ENCODE measurements around the gene SLC12A9. TPM values are rescaled to one million over a fixed set of nuclear protein-coding genes. Genes with fewer than 3 reads are reported as not detected.

The SLC12A9 gene
- total RNA-seq, 1 experiment from 2014 or later: 24.6 TPM

DNA sequence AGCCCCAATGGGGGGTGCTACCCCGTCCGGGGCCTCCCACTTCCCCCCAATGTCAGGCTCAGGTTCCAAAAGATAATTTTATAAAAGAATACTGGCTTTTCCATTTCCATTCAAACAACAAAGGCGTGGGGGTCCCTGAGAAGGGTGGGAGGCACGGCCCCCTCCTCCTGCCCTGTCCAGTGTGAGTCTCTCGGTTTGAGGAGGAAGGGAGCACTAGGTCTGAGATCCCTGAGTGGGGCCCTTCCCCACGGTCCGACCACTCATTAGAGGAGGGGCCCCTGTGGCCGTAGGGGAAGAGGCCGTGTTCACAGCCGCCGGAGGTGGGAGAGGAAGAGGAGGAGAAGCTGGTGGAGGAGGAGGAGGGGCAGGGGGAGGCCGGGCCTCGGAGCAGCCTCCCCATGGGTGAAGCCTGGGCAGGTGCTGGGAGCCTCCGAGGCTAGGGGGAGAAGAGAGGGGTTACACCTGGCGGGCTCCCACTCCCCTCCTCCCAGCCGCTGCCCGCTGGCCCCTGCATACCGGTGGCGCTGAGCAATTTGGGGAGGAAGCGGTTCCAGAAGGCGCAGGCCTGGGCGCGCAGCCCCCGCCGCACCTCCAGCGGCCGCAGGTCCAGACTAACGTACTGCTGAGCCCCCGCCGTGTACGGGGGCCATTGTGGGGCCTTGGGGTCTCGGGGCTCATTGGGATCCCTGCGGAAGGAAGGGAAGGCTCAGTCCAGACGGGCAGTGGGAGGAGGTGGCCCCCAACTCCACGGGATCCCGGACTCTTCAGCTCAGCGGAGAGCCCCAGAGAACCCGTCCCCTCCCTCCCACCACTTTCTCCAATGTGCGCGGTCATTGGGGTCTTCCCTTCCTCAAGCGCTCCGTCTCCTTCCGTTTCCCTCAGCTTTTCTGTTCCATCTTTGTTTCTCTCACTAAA, 38.4 kb downstream of the SLC12A9 start:
- no peak for ATAC-seq
- Histone ChIP-seq H3K9me2 (ENCODE audit: insufficient read depth) (no peaks in the 10 kb centered on the region), H3K79me2 (ENCODE audit: insufficient read depth, low read length) (peaks cover 30% of the 10 kb centered on the region), H3K27me3 (ENCODE audit: insufficient read depth, low read length) (no peaks in the 10 kb centered on the region), H3K9ac (ENCODE audit: low read length) (peak overlapping the region; percentile 97), H3K36me3 (ENCODE audit: control insufficient read depth in 1 of 2, insufficient read depth in 2 of 2, low read length in 2 of 2) (peaks cover 16 to 32% of the 10 kb centered on the region in 2 experiments; a peak in 3 of 4 replicates), H3K27ac (ENCODE audit: low read depth, low read length) (peak overlapping the region; percentile 85), H2AFZ (ENCODE audit: low read depth, low read length, poor library complexity, severe bottlenecking) (no peak overlapping the region), H3K4me1 (ENCODE audit: control insufficient read depth in 1 of 2, insufficient read depth in 2 of 2, low read length in 2 of 2) (peaks cover 8 to 59% of the 10 kb centered on the region in 2 experiments), H3K4me2 (ENCODE audit: low read length) (peak overlapping the region; percentile 98), H3K4me3 (replicated peaks in 1 of 2; ENCODE audit: low read depth in 1 of 2, low read length in 2 of 2) (peak overlapping the region; percentile 63 to 83), H4K20me1 (ENCODE audit: insufficient read depth) (no peaks in the 10 kb centered on the region), H3K9me3 (ENCODE audit: control insufficient read depth in 1 of 2, insufficient read depth in 1 of 2, low read depth in 1 of 2, low read length in 2 of 2) (no peaks in the 10 kb centered on the region)
- RAD21 ChIA-PET (ENCODE audit: low non-redundant PET in 1 of 2, low total read pairs in 2 of 2, uncharacterized antibody in 2 of 2, unreplicated experiment in 2 of 2): interaction anchor here in 1 of 2 experiments (0.6 kb wide), 1 partner anchor 376 kb away, joined by 3 read pairs; no protein-coding TSS in a partner anchor
- no peak for DNase-seq (ENCODE audit: low read depth, low spot score)
- no TSS peak for BruUV-seq (replicated peaks)
- TF ChIP-seq JUND (IDR thresholded peaks at IDR 0.05) (no peak), EZH2phosphoT487 (IDR thresholded peaks at IDR 0.05; ENCODE audit: borderline replicate concordance) (no peak), TCF7L2 (IDR thresholded peaks at IDR 0.05; ENCODE audit: borderline replicate concordance, extremely low read depth, insufficient read depth, insufficient read length) (no peak), CEBPB (IDR thresholded peaks at IDR 0.05; ENCODE audit: low read depth) (no peak), EGR1 (IDR thresholded peaks at IDR 0.05; ENCODE audit: low read depth) (no peak), ELF1 (IDR thresholded peaks at IDR 0.05; ENCODE audit: borderline replicate concordance, low read depth) (no peak), ZFX (IDR thresholded peaks at IDR 0.05) (no peak), POLR2A (IDR thresholded peaks at IDR 0.05; ENCODE audit: borderline replicate concordance, extremely low read depth, insufficient read depth, insufficient read length) (no peak), POLR2AphosphoS5 (IDR thresholded peaks at IDR 0.05; ENCODE audit: low read depth, low read length) (no peak), CBX3 (IDR thresholded peaks at IDR 0.05; ENCODE audit: low read depth) (no peak), YY1 (IDR thresholded peaks at IDR 0.05; ENCODE audit: extremely low read depth, insufficient replicate concordance, low read depth, low read length) (no peak), SRF (IDR thresholded peaks at IDR 0.05; ENCODE audit: low read depth) (no peak)
- TF ChIP-seq, protein P1, sequence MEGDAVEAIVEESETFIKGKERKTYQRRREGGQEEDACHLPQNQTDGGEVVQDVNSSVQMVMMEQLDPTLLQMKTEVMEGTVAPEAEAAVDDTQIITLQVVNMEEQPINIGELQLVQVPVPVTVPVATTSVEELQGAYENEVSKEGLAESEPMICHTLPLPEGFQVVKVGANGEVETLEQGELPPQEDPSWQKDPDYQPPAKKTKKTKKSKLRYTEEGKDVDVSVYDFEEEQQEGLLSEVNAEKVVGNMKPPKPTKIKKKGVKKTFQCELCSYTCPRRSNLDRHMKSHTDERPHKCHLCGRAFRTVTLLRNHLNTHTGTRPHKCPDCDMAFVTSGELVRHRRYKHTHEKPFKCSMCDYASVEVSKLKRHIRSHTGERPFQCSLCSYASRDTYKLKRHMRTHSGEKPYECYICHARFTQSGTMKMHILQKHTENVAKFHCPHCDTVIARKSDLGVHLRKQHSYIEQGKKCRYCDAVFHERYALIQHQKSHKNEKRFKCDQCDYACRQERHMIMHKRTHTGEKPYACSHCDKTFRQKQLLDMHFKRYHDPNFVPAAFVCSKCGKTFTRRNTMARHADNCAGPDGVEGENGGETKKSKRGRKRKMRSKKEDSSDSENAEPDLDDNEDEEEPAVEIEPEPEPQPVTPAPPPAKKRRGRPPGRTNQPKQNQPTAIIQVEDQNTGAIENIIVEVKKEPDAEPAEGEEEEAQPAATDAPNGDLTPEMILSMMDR (IDR thresholded peaks at IDR 0.05 in 2 of 3, conservative IDR thresholded peaks at IDR 0.05 in 1 of 3; ENCODE audit: borderline replicate concordance in 1 of 3, insufficient read depth in 1 of 3, low read depth in 2 of 3, low read length in 2 of 3): no peak
- TF ChIP-seq, protein P2, sequence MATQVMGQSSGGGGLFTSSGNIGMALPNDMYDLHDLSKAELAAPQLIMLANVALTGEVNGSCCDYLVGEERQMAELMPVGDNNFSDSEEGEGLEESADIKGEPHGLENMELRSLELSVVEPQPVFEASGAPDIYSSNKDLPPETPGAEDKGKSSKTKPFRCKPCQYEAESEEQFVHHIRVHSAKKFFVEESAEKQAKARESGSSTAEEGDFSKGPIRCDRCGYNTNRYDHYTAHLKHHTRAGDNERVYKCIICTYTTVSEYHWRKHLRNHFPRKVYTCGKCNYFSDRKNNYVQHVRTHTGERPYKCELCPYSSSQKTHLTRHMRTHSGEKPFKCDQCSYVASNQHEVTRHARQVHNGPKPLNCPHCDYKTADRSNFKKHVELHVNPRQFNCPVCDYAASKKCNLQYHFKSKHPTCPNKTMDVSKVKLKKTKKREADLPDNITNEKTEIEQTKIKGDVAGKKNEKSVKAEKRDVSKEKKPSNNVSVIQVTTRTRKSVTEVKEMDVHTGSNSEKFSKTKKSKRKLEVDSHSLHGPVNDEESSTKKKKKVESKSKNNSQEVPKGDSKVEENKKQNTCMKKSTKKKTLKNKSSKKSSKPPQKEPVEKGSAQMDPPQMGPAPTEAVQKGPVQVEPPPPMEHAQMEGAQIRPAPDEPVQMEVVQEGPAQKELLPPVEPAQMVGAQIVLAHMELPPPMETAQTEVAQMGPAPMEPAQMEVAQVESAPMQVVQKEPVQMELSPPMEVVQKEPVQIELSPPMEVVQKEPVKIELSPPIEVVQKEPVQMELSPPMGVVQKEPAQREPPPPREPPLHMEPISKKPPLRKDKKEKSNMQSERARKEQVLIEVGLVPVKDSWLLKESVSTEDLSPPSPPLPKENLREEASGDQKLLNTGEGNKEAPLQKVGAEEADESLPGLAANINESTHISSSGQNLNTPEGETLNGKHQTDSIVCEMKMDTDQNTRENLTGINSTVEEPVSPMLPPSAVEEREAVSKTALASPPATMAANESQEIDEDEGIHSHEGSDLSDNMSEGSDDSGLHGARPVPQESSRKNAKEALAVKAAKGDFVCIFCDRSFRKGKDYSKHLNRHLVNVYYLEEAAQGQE (IDR thresholded peaks at IDR 0.05; ENCODE audit: low read depth): no peak
- TF ChIP-seq, protein P3, sequence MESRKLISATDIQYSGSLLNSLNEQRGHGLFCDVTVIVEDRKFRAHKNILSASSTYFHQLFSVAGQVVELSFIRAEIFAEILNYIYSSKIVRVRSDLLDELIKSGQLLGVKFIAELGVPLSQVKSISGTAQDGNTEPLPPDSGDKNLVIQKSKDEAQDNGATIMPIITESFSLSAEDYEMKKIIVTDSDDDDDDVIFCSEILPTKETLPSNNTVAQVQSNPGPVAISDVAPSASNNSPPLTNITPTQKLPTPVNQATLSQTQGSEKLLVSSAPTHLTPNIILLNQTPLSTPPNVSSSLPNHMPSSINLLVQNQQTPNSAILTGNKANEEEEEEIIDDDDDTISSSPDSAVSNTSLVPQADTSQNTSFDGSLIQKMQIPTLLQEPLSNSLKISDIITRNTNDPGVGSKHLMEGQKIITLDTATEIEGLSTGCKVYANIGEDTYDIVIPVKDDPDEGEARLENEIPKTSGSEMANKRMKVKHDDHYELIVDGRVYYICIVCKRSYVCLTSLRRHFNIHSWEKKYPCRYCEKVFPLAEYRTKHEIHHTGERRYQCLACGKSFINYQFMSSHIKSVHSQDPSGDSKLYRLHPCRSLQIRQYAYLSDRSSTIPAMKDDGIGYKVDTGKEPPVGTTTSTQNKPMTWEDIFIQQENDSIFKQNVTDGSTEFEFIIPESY (IDR thresholded peaks at IDR 0.05; ENCODE audit: extremely low read depth, insufficient replicate concordance, low read length): no peak
- POLR2A ChIA-PET: interaction anchor here (0.6 to 2.7 kb wide), 7 partner anchors 16 to 327 kb away, joined by 3 to 31 read pairs (median 4); partner anchors contain the start of genes PLOD3, POP7, SLC12A9 and SRRT
- CTCF ChIA-PET: interaction anchor here (1.3 to 1.6 kb wide), 4 partner anchors 168 to 302 kb away, joined by 3 to 7 read pairs (median 5); partner anchors contain the start of gene POP7
- intact Hi-C loops (cut with micrococcal nuclease): no loop called here
